ENCODE results near the gene RCBTB1. TPM values are rescaled to one million over a fixed set of nuclear protein-coding genes. Genes with fewer than 3 reads are reported as not detected.

Gene RCBTB1
- total RNA-seq, 1 experiment from 2014 or later, result 41.1 TPM

GRCh38 chr13:49495783-49496762, 89.3 kb downstream of the RCBTB1 start, which contains the start of gene PHF11:
Gene PHF11, plus strand, starts transcription at chr13:49495953. Its CDS starts 49 bp downstream, at chr13:49496002.
- peak within 1 kb of the TSS; percentile 97 for H3K4me2 ChIP-seq (ENCODE audit: low read depth, low read length, poor library complexity, severe bottlenecking)
- DNase-seq, result peak; percentile 94
- no peaks in the 10 kb centered on the region for H3K9me3 ChIP-seq (ENCODE audit: low read length)
- no peaks in the 10 kb centered on the region for H3K27me3 ChIP-seq (ENCODE audit: low read length)
- peak within 1 kb of the TSS; percentile 96 for H3K27ac ChIP-seq (ENCODE audit: low read length)
- H3K4me1 ChIP-seq (ENCODE audit: low read length), result peaks cover 53% of the 10 kb centered on the region
- peak within 1 kb of the TSS; percentile 87 for H3K4me3 ChIP-seq (ENCODE audit: low read length)
- peak within 1 kb of the TSS; percentile 84 for H3K9ac ChIP-seq (ENCODE audit: low read length)
- peak within 1 kb of the TSS; percentile 93; the same call in 1 of the 2 replicates for H2AFZ ChIP-seq (ENCODE audit: low read length)
- H3K36me3 ChIP-seq (ENCODE audit: insufficient read depth, low read length), result peaks cover 17% of the 10 kb centered on the region
- H3K79me2 ChIP-seq (ENCODE audit: low read length), result peaks cover 7% of the 10 kb centered on the region; the same call in 1 of the 2 replicates
- no peaks in the 10 kb centered on the region for H3K9me2 ChIP-seq (replicated peaks; ENCODE audit: insufficient read depth, low read length)
- no peaks in the 10 kb centered on the region for H4K20me1 ChIP-seq (ENCODE audit: insufficient read depth, low read depth, low read length)

GRCh38 chr13:49494645-49495044, 90.7 kb downstream of the RCBTB1 start:
- H3K27me3 ChIP-seq (ENCODE audit: low read length), result no peaks in the 10 kb centered on the region
- H2AFZ ChIP-seq (ENCODE audit: low read length), result no peak overlapping the region
- peaks cover 53% of the 10 kb centered on the region for H3K4me1 ChIP-seq (ENCODE audit: low read length)
- peak overlapping the region; percentile 97 for H3K4me2 ChIP-seq (ENCODE audit: low read depth, low read length, poor library complexity, severe bottlenecking)
- H3K9me3 ChIP-seq (ENCODE audit: low read length), result no peaks in the 10 kb centered on the region
- H3K9me2 ChIP-seq (replicated peaks; ENCODE audit: insufficient read depth, low read length), result no peaks in the 10 kb centered on the region
- H3K9ac ChIP-seq (ENCODE audit: low read length), result peak overlapping the region; percentile 84
- no peaks in the 10 kb centered on the region for H4K20me1 ChIP-seq (ENCODE audit: insufficient read depth, low read depth, low read length)
- peak overlapping the region; percentile 96 for H3K27ac ChIP-seq (ENCODE audit: low read length)
- peak overlapping the region; percentile 87 for H3K4me3 ChIP-seq (ENCODE audit: low read length)
- no peaks in the 10 kb centered on the region for H3K79me2 ChIP-seq (ENCODE audit: low read length)
- peak; percentile 61 for DNase-seq
- peaks cover 22% of the 10 kb centered on the region for H3K36me3 ChIP-seq (ENCODE audit: insufficient read depth, low read length)

- Histone ChIP-seq H3K4me3 (ENCODE audit: low read length) (no peak overlapping the region), H3K9ac (ENCODE audit: low read length) (no peak overlapping the region), H3K27me3 (ENCODE audit: low read length) (no peaks in the 10 kb centered on the region), H2AFZ (ENCODE audit: low read length) (no peak overlapping the region), H3K4me1 (ENCODE audit: low read length) (peaks cover 20% of the 10 kb centered on the region), H3K79me2 (ENCODE audit: low read length) (no peaks in the 10 kb centered on the region), H3K9me2 (replicated peaks; ENCODE audit: insufficient read depth, low read length) (no peaks in the 10 kb centered on the region), H3K27ac (ENCODE audit: low read length) (no peak overlapping the region), H3K36me3 (ENCODE audit: insufficient read depth, low read length) (peaks cover 55% of the 10 kb centered on the region; the same call in 1 of the 2 replicates), H3K4me2 (ENCODE audit: low read depth, low read length, poor library complexity, severe bottlenecking) (no peak overlapping the region), H3K9me3 (ENCODE audit: low read length) (no peaks in the 10 kb centered on the region), H4K20me1 (ENCODE audit: insufficient read depth, low read depth, low read length) (no peaks in the 10 kb centered on the region)
- no peak for DNase-seq
Measured at GRCh38 chr13:49488563-49488962, 96.8 kb downstream of the RCBTB1 start.

Other genes starting within 250 kb of the RCBTB1 start
- gene CAB39L, start 141.5 kb downstream of the RCBTB1 start, total RNA-seq (2014; rRNA removed; shearing (Covaris generic); ENCODE audit: low replicate concordance), result 24.7 and 51.9 TPM in 2 replicates
- 25.4 and 34.0 TPM in 2 replicates for gene SETDB2, start 141.3 kb downstream of the RCBTB1 start, total RNA-seq (2014; rRNA removed; shearing (Covaris generic); ENCODE audit: low replicate concordance)
- gene PHF11, start 89.6 kb downstream of the RCBTB1 start, total RNA-seq (2014; rRNA removed; shearing (Covaris generic); ENCODE audit: low replicate concordance), result 34.3 and 75.2 TPM in 2 replicates
- 8.3 TPM in 2 replicates for gene ARL11, start 42.9 kb upstream of the RCBTB1 start, total RNA-seq (2014; rRNA removed; shearing (Covaris generic); ENCODE audit: low replicate concordance)
- gene EBPL, start 105.9 kb upstream of the RCBTB1 start, total RNA-seq (2014; rRNA removed; shearing (Covaris generic); ENCODE audit: low replicate concordance), result 175 and 183 TPM in 2 replicates
- gene KPNA3, start 207.1 kb upstream of the RCBTB1 start, total RNA-seq (2014; rRNA removed; shearing (Covaris generic); ENCODE audit: low replicate concordance), result 17.9 and 44.3 TPM in 2 replicates

Data from Karpas-422 (cell line).